Hematopoietic multipotent progenitor cell treated with erythropoietin and hydrocortisone succinate and interleukin-3 and kit ligand, for 8 days (in vitro differentiated cells): ENCODE results near the gene UGGT1.

Experiments
- DNase-seq: peaks from one replicate; pipeline ENCODE4 v3.0.0-alpha.2; 2015

The UGGT1 gene

GRCh38 chr2:128090945-128091725 is at the start of gene UGGT1:
Gene UGGT1 (plus strand): TSS chr2:128091200. CDS start chr2:128091358, 158 bp downstream.
- peak; percentile 98 for DNase-seq

- no peak for DNase-seq
Measured at GRCh38 chr2:128041561-128041960, 49.4 kb upstream of the UGGT1 start.

- DNase-seq: no peak
Measured at GRCh38 chr2:128043041-128043440, 48.0 kb upstream of the UGGT1 start.

DNA sequence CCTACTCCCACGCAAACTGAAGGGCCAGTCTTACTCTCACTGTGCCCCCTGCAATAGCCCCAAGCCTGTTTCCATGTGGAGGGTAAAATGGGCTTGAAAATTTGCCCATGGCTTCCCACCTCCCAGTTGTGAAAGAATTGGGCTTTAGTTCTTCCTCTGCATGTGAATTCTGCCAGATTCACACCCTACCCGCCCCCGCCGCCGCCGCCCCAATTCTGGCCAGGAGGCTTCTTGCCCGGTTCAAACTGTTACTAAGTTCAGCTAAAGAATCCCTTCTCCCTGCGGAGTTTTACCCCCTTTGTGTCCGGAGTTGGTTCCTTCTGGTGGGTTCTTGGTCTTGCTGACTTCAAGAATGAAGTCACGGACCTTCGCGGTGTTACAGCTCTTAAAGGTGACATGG is 37.7 kb upstream of the UGGT1 start:
- DNase-seq: no peak

- DNase-seq: no peak
Measured at GRCh38 chr2:128054104-128054885, 36.7 kb upstream of the UGGT1 start.

DNA sequence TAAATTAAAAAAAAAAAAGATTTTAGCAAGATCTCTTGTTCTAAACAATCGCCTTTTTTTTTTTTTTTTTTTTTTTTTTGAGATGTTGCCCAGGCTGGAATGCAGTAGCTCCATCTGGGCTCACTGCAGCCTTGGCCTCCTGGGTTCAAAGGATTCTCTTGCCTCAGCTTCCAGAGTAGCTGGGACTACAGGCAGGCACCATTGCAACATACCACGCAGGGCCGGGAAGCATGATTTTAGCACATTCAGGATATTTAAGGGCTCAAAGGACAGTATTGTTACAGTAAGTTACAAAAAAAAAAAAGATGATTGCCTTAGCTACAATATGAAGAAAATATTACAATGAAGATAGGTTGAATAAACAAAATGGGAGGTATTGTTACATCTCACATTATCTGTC is 33.7 kb upstream of the UGGT1 start:
- no peak for DNase-seq

DNA sequence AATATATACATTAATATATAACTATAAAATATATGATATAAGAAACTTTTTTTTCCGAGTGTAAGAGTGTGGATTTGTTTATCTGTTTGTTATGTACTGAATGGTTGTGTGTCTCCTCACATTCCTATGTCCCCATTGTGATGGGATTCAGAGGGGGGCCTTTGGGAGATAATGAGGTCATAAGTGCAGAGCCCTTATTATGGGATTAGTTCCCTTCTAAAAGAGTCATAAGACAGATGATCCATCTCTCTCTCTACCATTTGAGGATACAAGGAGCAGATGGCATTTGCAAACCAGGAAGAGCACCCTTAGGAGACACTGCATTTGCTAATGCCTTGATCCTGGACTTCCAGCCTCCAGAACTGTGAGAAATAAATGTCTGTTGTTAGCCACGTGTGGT is 32.9 kb upstream of the UGGT1 start:
- no peak for DNase-seq

DNA sequence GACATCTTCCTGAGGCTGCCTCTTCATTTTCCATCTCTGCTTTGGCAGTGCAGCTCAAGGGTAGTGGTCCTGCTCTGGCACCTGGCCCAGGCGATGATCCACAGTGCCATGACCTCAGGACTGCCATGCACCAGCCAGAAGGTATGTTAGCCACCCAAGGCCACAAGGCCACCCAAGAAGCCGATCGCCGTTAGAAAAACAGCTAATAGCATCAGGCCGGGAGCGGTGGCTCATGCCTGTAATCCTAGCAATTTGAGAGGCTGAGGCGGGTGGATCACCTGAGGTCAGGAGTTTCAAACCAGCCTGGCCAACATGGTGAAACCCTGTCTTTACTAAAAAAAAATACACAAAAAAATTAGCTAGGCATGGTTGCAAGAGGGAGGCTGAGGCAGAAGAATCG is 28.4 kb upstream of the UGGT1 start:
- DNase-seq: no peak

- DNase-seq: no peak
Measured at GRCh38 chr2:128064353-128064752, 26.6 kb upstream of the UGGT1 start.

GRCh38 chr2:128069769-128070168 is 21.2 kb upstream of the UGGT1 start:
- DNase-seq: no peak

DNA sequence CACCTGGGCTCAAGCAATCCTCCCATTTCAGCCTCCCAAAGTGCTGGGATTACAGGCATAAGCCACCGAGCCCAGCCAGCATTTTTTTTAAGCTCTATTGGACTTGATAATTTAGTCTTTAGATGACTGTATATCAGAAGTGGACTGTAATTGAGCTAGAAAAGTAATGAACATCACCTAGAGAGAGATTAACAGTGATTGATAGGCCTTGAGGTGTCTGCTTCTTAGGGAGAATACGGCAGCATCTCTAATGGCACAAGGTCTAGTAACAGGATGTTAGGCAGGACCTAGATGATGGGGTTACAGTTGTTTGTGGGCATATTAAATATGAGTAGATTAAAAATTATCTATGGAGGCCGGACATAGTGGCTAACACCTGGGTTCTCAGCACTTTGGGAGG is 17.7 kb upstream of the UGGT1 start:
- no peak for DNase-seq

DNA sequence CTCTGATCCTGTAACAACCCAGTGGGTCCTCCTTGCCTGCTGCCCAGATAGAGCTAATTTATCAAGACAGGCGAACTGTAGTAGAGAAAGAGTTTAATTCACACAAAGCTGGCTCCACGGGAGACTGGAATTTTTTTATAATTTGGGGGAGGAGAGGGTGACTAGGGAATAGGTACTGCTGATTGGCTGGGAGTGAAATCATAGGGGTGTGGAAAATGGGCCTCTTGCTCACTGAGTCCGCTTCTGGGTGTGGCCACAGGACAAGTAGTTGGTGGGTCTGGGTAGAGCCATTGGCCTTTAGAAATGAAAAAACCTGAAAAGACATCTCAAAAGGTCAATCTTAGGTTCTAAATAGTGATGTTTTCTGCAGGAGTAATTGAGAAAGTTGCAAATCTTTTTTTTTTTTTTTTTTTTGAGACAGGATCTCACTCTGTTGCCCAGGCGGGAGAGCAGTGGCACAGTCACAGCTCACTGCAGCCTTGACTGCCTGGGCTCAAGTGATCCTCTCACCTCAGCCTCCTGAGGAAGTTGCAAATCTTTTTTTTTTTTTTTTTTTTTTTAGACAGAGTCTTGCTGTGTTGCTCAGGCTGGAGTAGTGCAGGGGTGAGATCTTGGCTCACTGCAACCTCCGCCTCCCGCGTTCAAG is 14.4 kb upstream of the UGGT1 start:
- DNase-seq: no peak

DNA sequence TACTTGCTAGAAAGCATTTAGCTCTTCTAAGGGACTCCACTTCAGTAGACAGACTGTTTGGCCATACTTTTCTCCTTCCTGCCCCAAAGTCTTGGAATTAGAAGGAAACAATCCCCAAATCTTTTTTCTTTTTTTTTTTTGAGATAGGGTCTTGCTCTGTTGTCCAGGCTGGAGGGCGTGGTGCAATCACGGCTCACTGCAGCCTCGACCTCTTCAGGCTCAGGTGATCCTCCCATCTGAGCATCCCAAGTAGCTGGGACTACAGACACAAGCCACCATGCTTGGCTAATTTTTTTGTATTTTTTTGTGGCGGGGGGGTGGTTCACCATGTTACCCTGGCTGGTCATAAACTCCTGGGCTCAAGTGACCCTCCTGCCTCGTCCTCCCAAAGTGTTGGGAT is 6.2 kb upstream of the UGGT1 start:
- no peak for DNase-seq

GRCh38 chr2:128086244-128086643 is 4.8 kb upstream of the UGGT1 start:
- peak; percentile 20 for DNase-seq

DNA sequence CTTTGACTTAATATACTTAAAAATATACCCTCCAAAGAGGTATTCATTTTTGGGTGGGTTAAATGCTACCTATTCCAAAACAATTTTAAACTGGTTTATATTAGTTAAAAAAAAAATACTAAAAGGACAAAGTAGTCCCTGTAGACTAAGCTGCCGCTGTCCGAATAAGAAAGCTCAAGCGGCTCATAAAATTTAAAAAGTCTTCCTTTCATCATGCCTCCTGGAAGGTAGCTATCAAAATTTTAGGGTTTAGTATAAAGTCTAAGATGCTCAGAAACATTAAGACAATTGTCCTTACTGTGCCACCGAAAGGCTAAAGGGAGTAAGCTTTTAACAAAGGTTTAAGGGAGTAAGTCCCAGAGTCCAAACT is 440 bp upstream of the UGGT1 start:
- DNase-seq: no peak

GRCh38 chr2:128091726-128092080 is 703 bp downstream of the UGGT1 start:
- peak; percentile 65 for DNase-seq

- DNase-seq: peak; percentile 96
Measured at GRCh38 chr2:128092656-128093055, 1.7 kb downstream of the UGGT1 start.

DNA sequence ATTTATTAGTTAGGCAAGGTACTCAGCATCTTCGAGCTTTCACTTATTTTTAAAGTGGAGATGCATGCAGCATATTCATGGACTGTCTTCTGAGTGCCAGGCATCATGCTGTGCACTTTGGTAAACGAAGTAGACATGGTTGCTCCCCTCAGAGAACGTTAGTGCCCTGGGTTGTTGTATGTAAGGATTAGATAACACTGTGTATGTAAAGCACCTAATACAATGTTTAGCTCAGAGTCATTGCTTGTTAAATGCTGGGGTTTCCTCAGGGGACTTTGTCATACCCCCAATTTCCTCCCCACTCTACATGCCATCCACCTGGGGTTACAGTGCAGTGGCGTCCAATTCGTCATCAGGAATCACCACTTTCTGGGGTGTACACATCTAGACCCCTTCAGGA is 2.8 kb downstream of the UGGT1 start:
- peak; percentile 46 for DNase-seq

DNA sequence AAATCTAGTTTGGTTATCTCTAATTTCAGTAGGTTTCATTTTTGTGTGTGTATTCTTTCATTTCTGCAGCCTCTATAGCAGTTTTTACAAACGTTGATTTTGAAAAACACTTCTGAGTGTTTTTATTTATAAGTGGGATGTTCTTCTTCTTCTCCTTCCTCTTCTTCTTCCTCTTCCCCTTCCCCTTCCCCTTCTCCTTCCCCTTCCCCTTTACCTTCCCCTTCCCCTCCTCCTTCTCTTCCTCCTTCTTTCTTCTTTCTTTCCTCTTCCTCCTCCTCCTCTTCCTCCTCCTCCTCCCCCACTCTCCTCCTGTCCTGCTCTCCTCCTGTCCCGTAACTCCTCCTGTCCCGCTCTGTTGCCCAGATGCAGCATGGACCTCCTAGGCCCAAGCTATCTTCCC is 4.2 kb downstream of the UGGT1 start:
- DNase-seq: no peak

DNA sequence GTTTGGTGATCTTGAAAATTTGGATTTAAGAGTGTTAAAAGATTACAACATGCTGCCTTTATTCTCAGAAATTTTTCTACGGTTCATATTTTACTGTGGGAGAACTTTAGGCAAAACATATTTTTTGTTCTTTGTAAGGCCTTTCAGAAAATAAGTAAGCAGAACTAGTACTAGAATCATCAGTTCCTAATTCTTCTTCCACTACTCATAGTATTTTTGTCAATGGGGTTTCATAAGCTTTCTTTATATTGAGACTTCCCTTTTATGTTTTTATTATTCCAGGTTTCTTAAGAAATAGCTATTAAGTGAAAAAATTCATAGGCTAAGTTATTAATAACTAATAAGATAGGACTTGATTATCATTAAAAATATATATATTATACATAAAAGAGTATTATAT is 12.4 kb downstream of the UGGT1 start:
- no peak for DNase-seq

DNA sequence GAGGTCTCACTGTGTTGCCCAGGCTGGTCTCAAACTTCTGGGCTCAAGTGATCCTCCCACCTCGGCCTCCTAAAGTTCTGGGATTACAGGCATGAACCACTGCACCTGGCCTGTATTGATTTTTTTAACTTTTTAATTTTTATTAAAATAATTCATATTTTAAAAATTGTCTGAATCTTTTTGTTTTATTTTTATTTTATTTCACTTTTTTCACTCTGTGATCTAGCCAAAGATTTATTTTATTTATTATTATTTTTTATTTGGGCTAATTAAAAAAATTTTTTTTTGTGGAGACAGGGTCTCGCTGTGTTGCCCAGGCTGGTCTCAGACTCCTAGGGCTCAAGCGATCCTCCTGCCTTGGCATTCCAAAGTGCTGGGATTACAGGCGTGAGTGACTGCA is 14.1 kb downstream of the UGGT1 start:
- no peak for DNase-seq

DNA sequence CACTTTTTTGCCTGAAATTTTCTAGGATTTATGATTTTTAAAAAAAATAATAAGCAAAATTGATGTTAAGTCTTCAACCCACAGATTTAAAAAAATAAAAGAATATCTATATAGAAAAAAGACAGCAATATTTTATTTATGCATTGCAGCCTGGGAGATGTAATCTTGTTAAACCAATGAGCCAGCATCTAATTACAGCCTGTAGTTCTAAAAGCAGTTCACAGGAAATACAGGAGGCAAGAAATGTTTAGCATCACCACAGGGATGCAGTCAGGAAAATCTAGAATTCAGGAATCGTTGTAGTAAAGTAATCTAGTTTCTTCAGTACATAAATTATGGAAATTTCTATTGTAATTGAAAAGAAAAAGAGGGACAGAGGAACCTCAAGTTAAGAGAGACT is 17.2 kb downstream of the UGGT1 start:
- no peak for DNase-seq

- no peak for DNase-seq
Measured at GRCh38 chr2:128109243-128109642, 18.2 kb downstream of the UGGT1 start.
